MM.1S (cell line): ENCODE data around the gene CDH4.
"Not testable (repeated sequence)": the region's sequence is repeated elsewhere in the genome, so short reads cannot be mapped to it uniquely, and the experiment has no call there.

Source experiments
- EZH2phosphoT487 ChIP-seq: fragments of 300-600 bp; sonication (generic); IDR thresholded peaks from 2 replicates; pipeline ENCODE4 v1.6.1; 2018; ENCODE audit warnings: antibody characterized with exemption, low read length
- TF ChIP-seq, protein P1 (sequence below): fragments of 300-600 bp; sonication (generic); IDR thresholded peaks from 2 replicates; pipeline ENCODE4 v1.5.1; 2016; ENCODE audit warnings: antibody characterized with exemption, low read length, mixed read lengths

- TF ChIP-seq, protein P1, sequence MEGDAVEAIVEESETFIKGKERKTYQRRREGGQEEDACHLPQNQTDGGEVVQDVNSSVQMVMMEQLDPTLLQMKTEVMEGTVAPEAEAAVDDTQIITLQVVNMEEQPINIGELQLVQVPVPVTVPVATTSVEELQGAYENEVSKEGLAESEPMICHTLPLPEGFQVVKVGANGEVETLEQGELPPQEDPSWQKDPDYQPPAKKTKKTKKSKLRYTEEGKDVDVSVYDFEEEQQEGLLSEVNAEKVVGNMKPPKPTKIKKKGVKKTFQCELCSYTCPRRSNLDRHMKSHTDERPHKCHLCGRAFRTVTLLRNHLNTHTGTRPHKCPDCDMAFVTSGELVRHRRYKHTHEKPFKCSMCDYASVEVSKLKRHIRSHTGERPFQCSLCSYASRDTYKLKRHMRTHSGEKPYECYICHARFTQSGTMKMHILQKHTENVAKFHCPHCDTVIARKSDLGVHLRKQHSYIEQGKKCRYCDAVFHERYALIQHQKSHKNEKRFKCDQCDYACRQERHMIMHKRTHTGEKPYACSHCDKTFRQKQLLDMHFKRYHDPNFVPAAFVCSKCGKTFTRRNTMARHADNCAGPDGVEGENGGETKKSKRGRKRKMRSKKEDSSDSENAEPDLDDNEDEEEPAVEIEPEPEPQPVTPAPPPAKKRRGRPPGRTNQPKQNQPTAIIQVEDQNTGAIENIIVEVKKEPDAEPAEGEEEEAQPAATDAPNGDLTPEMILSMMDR = not testable (repeated sequence)
- TF ChIP-seq EZH2phosphoT487 = not testable (repeated sequence)
These were observed 201.6 kb downstream of the CDH4 start for GRCh38 chr20:61453623-61454022.
